GM12864 (cell line): ENCODE results near the gene C6orf118.

Source experiments
- DNase-seq: peaks from one replicate; pipeline ENCODE4 v3.0.0-alpha.2; 2011; ENCODE audit warnings: low read depth
- H3K4me3 ChIP-seq: 2 replicates; pipeline ENCODE4 v1.5.1; 2011; ENCODE audit warnings: mild to moderate bottlenecking, low read depth, low read length, control low read depth
- TF ChIP-seq, protein P1 (sequence below): IDR thresholded peaks from 2 replicates; pipeline ENCODE4 v1.5.1; 2011; ENCODE audit warnings: low read depth, mild to moderate bottlenecking, moderate library complexity, low read length, control low read depth, inconsistent platforms; ENCODE audit errors: missing control alignments

C6orf118 gene

DNA sequence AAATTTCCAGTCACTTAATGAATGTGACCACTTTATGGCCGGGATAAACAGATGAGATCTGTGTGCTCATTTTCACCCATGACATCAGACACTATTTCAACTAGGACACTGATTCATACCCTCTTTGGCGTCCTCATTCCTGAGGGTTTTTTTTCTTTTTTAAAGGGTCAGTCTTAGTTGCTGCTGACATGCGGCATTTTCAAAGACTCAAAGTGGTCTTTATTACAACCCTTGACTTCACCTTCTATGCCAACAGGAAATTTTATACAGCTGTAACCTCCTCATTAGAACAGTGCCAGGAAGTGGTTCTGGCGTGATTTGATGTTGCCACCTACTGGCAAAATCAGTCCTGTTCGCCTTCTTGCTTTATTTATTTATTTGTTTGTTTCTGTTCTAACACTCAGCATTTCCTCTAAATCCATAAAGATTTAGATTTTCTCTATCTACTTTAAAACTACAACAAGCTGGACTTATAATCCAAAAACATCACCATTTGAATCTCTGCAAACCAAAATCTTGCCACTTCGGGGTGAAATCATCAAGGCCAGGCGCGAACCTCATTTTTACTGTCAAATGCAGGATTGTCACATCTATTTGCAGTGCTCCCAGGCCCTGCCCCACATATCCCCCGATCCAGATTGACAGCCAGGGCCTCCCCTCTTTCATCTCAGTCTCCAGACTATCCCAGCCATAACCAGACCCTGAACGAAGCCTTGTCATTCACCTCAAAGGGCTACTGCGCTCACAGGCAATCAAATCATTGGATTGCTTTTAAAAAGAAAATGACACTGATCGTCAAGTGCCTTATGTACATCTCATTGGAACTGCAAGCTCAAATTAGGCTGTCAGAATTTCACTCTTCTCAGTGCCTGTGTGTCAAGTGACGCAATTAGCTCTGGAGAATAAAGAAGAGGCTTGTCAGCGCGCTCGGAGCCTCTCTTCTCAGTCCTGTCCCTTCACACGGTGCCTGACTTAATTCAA is 77.5 kb downstream of the C6orf118 start:
- DNase-seq = no peak
- TF ChIP-seq, protein P1, sequence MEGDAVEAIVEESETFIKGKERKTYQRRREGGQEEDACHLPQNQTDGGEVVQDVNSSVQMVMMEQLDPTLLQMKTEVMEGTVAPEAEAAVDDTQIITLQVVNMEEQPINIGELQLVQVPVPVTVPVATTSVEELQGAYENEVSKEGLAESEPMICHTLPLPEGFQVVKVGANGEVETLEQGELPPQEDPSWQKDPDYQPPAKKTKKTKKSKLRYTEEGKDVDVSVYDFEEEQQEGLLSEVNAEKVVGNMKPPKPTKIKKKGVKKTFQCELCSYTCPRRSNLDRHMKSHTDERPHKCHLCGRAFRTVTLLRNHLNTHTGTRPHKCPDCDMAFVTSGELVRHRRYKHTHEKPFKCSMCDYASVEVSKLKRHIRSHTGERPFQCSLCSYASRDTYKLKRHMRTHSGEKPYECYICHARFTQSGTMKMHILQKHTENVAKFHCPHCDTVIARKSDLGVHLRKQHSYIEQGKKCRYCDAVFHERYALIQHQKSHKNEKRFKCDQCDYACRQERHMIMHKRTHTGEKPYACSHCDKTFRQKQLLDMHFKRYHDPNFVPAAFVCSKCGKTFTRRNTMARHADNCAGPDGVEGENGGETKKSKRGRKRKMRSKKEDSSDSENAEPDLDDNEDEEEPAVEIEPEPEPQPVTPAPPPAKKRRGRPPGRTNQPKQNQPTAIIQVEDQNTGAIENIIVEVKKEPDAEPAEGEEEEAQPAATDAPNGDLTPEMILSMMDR = no peak
- no peak overlapping the region for H3K4me3 ChIP-seq

DNA sequence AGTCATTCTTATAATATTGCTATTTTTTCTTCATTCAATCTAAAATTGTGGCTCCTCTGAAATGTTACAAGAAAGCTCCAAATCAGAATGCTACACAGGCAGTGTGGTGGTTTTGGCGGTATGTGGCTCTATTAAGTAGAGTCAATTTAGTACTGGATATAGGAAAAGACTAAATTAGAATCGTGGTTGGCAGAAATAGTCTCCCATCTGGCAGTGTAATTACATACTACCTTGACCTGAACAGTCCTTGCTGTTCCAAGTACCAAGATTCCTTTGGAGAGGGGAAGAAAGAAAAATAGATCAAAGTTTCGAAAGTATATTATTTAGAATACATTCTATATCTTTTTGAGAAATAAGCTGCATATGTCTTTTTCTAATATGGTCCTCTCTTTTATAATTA is 78.2 kb downstream of the C6orf118 start:
- no peak for DNase-seq
- no peak overlapping the region for H3K4me3 ChIP-seq
- TF ChIP-seq, protein P1 = no peak
